GM12865 (cell line): ENCODE results near the gene PPP1R13B.
A peak's percentile ranks its signal among the peaks of the same experiment; 100 is the strongest.

Source experiments
- DNase-seq: peaks from one replicate; pipeline ENCODE4 v3.0.0; 2010; ENCODE audit warnings: low read depth
- H3K4me3 ChIP-seq: 2 replicates; pipeline ENCODE4 v1.5.1; 2011; ENCODE audit warnings: mild to moderate bottlenecking, low read depth, low read length, control low read depth
- CTCF ChIP-seq: IDR thresholded peaks from 2 replicates; pipeline ENCODE4 v1.5.1; 2011; ENCODE audit warnings: low read length, control low read depth, low read depth, inconsistent platforms; ENCODE audit not compliant: insufficient read depth; ENCODE audit errors: missing control alignments

The PPP1R13B gene

GRCh38 chr14:103763730-103764488 is 83.5 kb downstream of the PPP1R13B start:
- H3K4me3 ChIP-seq: no peak overlapping the region
- no peak for TF ChIP-seq CTCF
- peak; percentile 74 for DNase-seq

- no peak overlapping the region for H3K4me3 ChIP-seq
- DNase-seq: no peak
- no peak for TF ChIP-seq CTCF
Measured at GRCh38 chr14:103762541-103762940, 84.8 kb downstream of the PPP1R13B start.

- no peak for TF ChIP-seq CTCF
- H3K4me3 ChIP-seq: no peak overlapping the region
- no peak for DNase-seq
Measured at GRCh38 chr14:103762036-103762435, 85.3 kb downstream of the PPP1R13B start.

- DNase-seq: no peak
- H3K4me3 ChIP-seq: no peak overlapping the region
- TF ChIP-seq CTCF: no peak
Measured at GRCh38 chr14:103758059-103758776, 89.2 kb downstream of the PPP1R13B start.

GRCh38 chr14:103755060-103755459 is 92.3 kb downstream of the PPP1R13B start:
- no peak for DNase-seq
- no peak overlapping the region for H3K4me3 ChIP-seq
- no peak for TF ChIP-seq CTCF

GRCh38 chr14:103753774-103754173 is 93.6 kb downstream of the PPP1R13B start:
- DNase-seq: no peak
- TF ChIP-seq CTCF: no peak
- no peak overlapping the region for H3K4me3 ChIP-seq
